AG09319 (cell line): Measurements from ENCODE around the gene RXFP1.

ENCODE experiments used
- DNase-seq: peaks from one replicate; pipeline ENCODE4 v3.0.0-alpha.2; 2010; ENCODE audit warnings: low read depth; ENCODE audit errors: extremely low read depth
- CTCF ChIP-seq: IDR thresholded peaks from 2 replicates; pipeline ENCODE4 v1.5.1; 2011; ENCODE audit warnings: low read depth, mild to moderate bottlenecking, inconsistent platforms, low read length, moderate library complexity

RXFP1 gene

DNA sequence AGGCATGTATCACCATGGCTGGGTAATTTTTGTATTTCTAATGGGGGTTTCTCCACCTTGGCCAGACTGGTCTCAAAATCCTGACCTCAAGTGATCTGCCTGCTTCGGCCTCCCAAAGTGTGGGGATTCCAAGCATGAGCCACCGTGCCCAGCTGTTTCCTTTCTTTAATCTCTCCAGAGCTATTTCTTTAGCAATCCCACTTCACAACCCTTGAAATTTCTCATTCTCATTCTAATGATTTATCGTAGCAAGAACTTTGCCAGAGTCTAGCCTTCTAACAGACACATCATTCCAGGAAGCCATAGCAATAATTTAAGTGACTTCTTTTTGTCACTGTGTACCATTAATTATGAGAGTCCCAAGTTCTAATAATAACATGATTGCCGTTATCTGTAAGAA is 68.6 kb downstream of the RXFP1 start:
- no peak for DNase-seq
- TF ChIP-seq CTCF: no peak

- TF ChIP-seq CTCF: no peak
- DNase-seq: no peak
Observed at GRCh38 chr4:158590824-158591223, 69.1 kb downstream of the RXFP1 start.

- DNase-seq: no peak
- TF ChIP-seq CTCF: no peak
Observed at GRCh38 chr4:158597879-158598596, 76.4 kb downstream of the RXFP1 start.

GRCh38 chr4:158599150-158599549 is 77.5 kb downstream of the RXFP1 start:
- no peak for TF ChIP-seq CTCF
- DNase-seq: no peak

- DNase-seq: no peak
- TF ChIP-seq CTCF: no peak
Observed at GRCh38 chr4:158599765-158600498, 78.2 kb downstream of the RXFP1 start.

DNA sequence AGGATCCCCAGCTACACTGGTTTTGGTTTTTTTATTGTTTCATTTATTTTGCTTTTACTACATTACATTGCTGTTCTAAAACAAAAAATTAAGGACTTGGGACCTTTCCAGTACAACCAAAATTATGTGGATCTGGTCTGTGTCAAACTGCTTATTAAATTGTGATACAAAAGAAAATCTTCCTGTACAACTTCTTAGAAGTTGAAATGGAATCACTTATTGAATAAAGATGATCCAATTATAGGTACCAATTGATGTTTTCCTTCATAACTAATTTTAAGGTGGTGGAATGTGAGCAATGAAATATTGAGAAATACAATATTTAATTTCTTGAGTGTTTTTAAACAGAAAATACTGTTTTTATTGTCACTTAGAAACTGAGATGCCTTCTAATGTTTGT is 82.7 kb downstream of the RXFP1 start:
- DNase-seq: no peak
- TF ChIP-seq CTCF: no peak

DNA sequence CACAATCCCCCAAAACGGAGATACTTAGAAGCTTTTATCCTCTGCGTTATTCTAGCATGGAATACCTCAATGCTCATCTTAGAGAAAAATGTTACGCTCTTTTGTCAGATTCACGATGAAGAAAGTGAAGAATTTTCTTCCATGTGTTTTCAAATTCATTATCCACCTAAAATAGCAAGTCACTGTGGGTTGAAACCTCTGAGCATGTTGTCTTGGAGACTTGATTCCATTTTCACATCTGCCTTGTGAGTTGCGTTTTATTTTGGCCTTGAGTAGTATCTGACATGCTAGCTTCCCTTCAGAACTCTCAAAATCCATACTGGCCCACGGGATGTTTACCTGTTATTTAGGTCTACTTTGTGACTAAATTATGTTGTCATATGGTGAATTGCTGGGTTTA is 83.7 kb downstream of the RXFP1 start:
- no peak for DNase-seq
- no peak for TF ChIP-seq CTCF
